ENCODE data around the gene MACROD2. TPM values are rescaled to one million over a fixed set of nuclear protein-coding genes. Genes with fewer than 3 reads are reported as not detected.

Gene MACROD2
- total and polyA plus RNA-seq, 4 donors, result 0.66 to 10.5 (median 3.3) TPM

GRCh38 chr20:14525426-14525825 lies 530.1 kb downstream of the MACROD2 start:
- TF ChIP-seq RXRA (IDR thresholded peaks at IDR 0.05), result no peak
- TF ChIP-seq NR2F2 (IDR thresholded peaks at IDR 0.05), result no peak
- no peak for TF ChIP-seq FOXA2 (IDR thresholded peaks at IDR 0.05)
- TF ChIP-seq YY1 (IDR thresholded peaks at IDR 0.05), result no peak
- no peak for TF ChIP-seq HNF4A (conservative IDR thresholded peaks at IDR 0.05)
- Histone ChIP-seq H3K27me3 (ENCODE audit: control insufficient read depth in 4 of 4, insufficient read depth in 4 of 4, low read length in 3 of 4) (no peaks in the 10 kb centered on the region), H3K36me3 (ENCODE audit: control insufficient read depth in 4 of 4, insufficient read depth in 3 of 4, low read depth in 1 of 4, low read length in 3 of 4) (no peaks in the 10 kb centered on the region), H3K9ac (ENCODE audit: low read depth in 1 of 2, low read length in 2 of 2) (no peak overlapping the region), H3K4me1 (ENCODE audit: control insufficient read depth in 4 of 4, insufficient read depth in 4 of 4, low read length in 3 of 4) (no peaks in the 10 kb centered on the region), H3K4me3 (ENCODE audit: low read depth in 1 of 3, low read length in 3 of 3) (no peak overlapping the region), H3K27ac (ENCODE audit: low read depth in 1 of 2, low read length in 2 of 2) (no peak overlapping the region), H3K9me3 (ENCODE audit: control insufficient read depth in 4 of 4, low read length in 3 of 4) (no peaks in the 10 kb centered on the region)
- no peak for DNase-seq (ENCODE audit: low spot score)
- 92% methylated on average over 1 of the region's 1 CpG for WGBS

- H3K9me3 ChIP-seq (ENCODE audit: control insufficient read depth in 4 of 4, low read length in 3 of 4), result no peaks in the 10 kb centered on the region
- H3K9ac ChIP-seq (ENCODE audit: low read depth in 1 of 2, low read length in 2 of 2), result no peak overlapping the region
- DNase-seq (ENCODE audit: low spot score), result no peak
- H3K36me3 ChIP-seq (ENCODE audit: control insufficient read depth in 4 of 4, insufficient read depth in 3 of 4, low read depth in 1 of 4, low read length in 3 of 4), result no peaks in the 10 kb centered on the region
- TF ChIP-seq HNF4G (IDR thresholded peaks at IDR 0.05) (no peak), YY1 (IDR thresholded peaks at IDR 0.05) (no peak), NR2F2 (IDR thresholded peaks at IDR 0.05) (no peak), FOXA2 (IDR thresholded peaks at IDR 0.05) (no peak), SP1 (IDR thresholded peaks at IDR 0.05) (no peak), EGR1 (IDR thresholded peaks at IDR 0.05; ENCODE audit: low read depth in 2 of 2) (no peak), RAD21 (IDR thresholded peaks at IDR 0.05) (no peak), TAF1 (conservative IDR thresholded peaks at IDR 0.05) (no peak), ZBTB33 (IDR thresholded peaks at IDR 0.05) (no peak), GABPA (IDR thresholded peaks at IDR 0.05 in 1 of 2, conservative IDR thresholded peaks at IDR 0.05 in 1 of 2) (no peak), HNF4A (conservative IDR thresholded peaks at IDR 0.05) (no peak), ATF3 (IDR thresholded peaks at IDR 0.05) (no peak), REST (IDR thresholded peaks at IDR 0.05) (no peak), FOXA1 (IDR thresholded peaks at IDR 0.05) (no peak), CTCF (IDR thresholded peaks at IDR 0.05; ENCODE audit: low read depth, low read length, missing input control) (no peak), MAX (IDR thresholded peaks at IDR 0.05) (no peak), JUND (IDR thresholded peaks at IDR 0.05) (no peak), RXRA (IDR thresholded peaks at IDR 0.05) (no peak)
- H3K4me3 ChIP-seq (ENCODE audit: low read depth in 1 of 3, low read length in 3 of 3), result no peak overlapping the region
- no peak overlapping the region for H3K27ac ChIP-seq (ENCODE audit: low read depth in 1 of 2, low read length in 2 of 2)
- no peaks in the 10 kb centered on the region for H3K27me3 ChIP-seq (ENCODE audit: control insufficient read depth in 4 of 4, insufficient read depth in 4 of 4, low read length in 3 of 4)
- H3K4me1 ChIP-seq (ENCODE audit: control insufficient read depth in 4 of 4, insufficient read depth in 4 of 4, low read length in 3 of 4), result no peaks in the 10 kb centered on the region
- 95% methylated on average over 12 of the region's 12 CpGs for WGBS
These were observed 531.6 kb downstream of the MACROD2 start for GRCh38 chr20:14526891-14527290.

Data from liver (tissue), 9 donors.